NCI-H146 treated with DMSO at 0.1 percent for 48 hours (cell line): ENCODE measurements around the gene TMC3.

Experiments used
- DNase-seq: peaks from one replicate; lab custom pipeline; 2025; ENCODE audit not compliant: unreplicated experiment; lab: John Stamatoyannopoulos, UW

Gene TMC3

GRCh38 chr15:81301385-81301784 is 72.6 kb downstream of the TMC3 start:
- DNase-seq = no peak

GRCh38 chr15:81299630-81300273 is 74.3 kb downstream of the TMC3 start:
- no peak for DNase-seq

GRCh38 chr15:81299156-81299555 is 74.9 kb downstream of the TMC3 start:
- DNase-seq = no peak

- DNase-seq = no peak
These were observed 75.4 kb downstream of the TMC3 start for GRCh38 chr15:81298611-81299010.

- no peak for DNase-seq
These were observed 76.1 kb downstream of the TMC3 start for GRCh38 chr15:81297603-81298575.

GRCh38 chr15:81297147-81297572 is 76.9 kb downstream of the TMC3 start:
- no peak for DNase-seq

DNA sequence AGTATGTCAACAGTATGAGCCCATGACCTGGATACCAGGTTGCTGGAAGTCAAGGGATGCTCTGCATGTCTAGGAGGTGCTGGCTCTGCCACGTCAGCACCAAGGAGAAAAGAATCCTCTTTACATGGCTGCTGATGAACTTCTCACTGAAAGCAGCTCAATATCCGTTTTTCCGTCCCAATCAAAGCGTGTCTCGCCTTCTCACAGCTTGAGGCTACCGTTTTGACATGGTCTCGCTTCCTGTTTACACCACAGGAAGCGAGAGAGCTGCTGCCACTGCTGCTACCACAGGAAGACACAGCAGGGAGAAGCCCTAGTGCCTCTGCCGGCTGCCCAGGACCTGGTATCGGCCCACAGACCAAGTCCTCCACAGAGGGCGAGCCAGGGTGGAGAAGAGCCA is 77.3 kb downstream of the TMC3 start:
- DNase-seq = peak; percentile 1

DNA sequence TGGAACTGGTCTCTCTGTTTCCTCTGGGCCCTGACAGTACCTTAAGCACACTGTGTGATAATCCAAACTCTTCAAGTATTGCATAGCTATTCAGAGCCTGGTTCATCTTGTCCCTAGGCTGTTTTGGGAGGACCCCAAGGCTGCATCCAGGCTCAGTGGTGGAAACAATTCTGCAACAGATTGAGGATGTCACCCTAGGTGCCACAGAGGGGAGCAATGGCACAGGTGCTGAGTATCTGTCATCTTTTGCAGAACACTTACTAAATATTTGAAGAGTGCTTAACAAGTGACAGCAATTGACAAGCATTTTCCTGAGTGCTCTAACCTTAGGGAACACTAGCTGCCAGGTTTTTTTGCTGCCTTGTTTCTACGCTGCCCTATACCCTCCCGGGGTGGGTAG is 77.8 kb downstream of the TMC3 start:
- DNase-seq = no peak

DNA sequence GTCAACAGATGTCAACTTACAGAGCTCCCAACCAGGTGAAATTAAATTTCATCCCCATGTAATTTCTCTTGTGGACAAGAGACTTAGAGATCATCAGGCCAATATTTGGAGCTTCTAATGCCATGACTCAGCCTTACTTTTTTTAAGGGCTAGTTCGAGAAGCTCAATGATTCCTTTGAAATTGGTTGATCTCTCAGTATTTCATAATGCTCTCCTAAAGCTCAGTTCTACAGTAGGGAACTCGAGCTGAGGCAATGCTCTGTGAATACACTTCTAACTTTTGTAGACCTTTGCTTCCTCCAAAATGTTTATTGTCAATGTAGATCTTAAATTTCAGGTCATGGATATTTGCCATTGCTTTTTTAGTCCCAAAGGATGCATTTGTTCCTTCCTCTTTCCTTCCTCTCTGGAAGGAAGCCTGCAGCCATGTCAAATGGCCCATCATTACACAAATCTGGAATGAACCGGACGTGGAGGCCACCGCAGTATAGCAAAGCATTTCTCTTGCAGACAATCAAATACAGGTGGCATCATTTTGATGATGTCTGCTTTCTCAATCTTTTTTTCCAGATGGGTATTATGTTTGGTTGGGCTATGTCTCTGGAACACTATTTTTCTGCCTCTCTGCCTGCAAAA is 78.4 kb downstream of the TMC3 start:
- DNase-seq = no peak

DNA sequence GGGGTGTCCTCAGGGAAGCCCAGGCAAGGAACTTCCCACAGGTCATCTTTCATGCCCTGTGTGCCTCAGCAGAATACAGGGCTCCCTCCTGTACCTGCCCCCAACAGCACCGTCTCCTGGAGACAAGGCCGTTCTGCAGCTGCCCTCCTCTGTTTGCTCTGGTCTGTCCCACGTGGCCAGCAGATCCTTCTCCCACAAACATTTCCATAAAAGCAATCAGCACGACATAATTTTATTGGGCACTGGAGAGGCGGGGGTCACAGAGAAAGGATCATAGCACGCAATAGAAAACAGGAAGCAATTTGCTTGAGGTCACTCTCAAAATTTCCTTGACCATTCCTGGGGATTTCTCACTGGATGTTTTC is 79.5 kb downstream of the TMC3 start:
- peak; percentile 63 for DNase-seq

DNA sequence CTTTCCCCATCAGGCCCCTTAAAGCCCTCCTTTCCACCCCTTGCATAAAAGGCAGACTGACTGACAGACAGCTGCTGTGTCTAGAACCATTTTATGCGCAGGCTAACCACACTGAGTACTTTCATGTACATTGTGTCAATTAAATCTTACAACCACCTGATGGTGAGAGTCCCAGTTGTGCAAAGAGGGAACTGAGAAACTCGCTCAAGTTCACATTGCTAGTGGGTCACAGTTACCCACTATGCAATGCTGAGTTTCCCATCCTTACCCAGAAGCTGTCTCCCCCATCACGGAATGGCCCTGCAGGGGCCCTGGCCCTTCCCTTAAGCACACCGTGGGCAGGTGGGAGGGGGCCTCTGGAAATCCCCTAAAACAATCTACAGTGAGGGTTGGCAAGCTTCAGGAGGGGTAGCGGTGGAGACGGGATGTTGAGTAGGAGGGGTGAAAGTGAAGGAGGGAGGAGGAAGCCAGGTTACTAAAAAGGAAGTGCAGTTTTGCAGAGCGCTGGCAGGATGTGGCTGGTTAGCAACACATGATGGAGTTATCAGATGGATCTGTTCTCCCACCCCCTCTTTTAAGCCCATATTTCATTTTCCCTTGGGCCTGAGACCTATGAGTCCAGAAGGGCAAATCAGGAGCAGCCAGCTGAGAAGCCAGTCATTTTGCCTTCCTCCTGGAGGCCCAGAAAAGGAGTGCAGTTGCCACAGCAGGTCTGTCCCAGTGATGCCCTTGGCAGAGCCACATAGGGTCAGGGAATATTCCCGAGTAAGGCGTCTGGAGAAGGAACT is 80.1 kb downstream of the TMC3 start:
- DNase-seq = no peak

GRCh38 chr15:81292523-81293001 is 81.5 kb downstream of the TMC3 start:
- no peak for DNase-seq

DNA sequence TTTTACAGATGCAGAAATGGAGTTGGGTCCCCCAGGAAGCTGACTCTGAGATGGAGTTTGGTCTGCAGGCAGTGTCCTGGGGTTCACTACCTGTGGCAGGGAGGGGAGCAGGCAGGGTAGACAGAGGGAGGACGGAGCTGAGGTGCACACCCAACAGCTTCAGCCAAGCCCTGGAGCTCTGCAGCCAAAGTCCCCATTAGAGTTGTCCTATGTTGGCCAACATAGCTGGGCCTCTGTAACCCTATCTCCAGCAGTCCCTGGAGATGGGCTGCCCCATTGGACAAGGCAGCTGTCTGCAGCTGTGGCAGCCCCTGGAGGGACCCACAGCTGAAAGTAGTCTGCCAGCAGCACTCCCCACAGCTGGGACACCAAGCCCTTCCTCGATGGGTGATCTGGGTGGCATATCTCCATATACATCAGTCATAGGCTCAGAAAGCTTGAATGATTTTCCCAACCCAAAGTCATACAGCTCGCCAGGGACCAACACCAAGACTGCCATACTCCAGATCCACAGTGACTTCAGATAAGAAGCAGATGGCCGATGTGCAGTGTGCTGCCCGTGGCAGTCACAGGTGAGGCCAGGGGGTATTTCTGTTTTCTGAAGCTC is 82.0 kb downstream of the TMC3 start:
- DNase-seq = no peak

DNA sequence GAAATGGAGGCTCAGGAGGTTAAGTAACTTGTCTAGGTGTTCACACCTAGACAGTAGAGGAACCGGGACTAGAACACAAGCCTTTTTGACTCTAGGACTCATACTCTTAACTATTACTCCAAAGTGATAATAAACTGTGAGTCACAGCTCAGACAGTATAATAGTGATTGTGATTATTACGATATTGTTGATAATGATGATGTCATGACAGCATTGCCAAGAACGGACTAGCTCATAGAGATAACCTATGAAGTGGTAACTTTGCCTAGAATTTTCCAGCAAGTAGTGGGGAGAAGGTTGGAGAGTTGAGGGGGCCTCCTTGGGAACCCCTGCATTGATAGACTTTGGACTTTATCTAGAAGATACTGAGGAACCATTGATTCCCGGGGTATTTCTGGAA is 84.1 kb downstream of the TMC3 start:
- DNase-seq = no peak

DNA sequence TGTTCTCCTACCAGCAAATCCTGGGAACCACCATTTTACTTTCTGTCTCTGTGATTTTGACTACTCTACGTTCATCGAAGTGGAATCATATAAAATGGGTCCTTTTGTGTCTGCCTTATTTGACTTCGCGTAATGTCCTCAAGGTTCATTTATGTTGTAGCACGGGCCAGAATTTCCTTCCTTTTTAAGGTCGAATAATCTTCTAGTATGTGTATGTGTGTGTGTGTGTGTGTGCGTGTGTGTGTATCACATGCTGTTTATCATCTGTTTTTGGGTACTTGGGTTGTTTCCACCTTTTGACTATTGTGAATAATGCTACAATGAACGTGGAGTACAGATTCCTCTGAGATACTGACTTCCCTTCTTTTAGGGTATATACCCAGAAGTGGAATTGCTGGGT is 85.4 kb downstream of the TMC3 start:
- DNase-seq = no peak

GRCh38 chr15:81288040-81288439 is 86.0 kb downstream of the TMC3 start:
- no peak for DNase-seq

GRCh38 chr15:81286621-81287121 is 87.3 kb downstream of the TMC3 start:
- DNase-seq = no peak

GRCh38 chr15:81285461-81285860 is 88.6 kb downstream of the TMC3 start:
- DNase-seq = no peak

DNA sequence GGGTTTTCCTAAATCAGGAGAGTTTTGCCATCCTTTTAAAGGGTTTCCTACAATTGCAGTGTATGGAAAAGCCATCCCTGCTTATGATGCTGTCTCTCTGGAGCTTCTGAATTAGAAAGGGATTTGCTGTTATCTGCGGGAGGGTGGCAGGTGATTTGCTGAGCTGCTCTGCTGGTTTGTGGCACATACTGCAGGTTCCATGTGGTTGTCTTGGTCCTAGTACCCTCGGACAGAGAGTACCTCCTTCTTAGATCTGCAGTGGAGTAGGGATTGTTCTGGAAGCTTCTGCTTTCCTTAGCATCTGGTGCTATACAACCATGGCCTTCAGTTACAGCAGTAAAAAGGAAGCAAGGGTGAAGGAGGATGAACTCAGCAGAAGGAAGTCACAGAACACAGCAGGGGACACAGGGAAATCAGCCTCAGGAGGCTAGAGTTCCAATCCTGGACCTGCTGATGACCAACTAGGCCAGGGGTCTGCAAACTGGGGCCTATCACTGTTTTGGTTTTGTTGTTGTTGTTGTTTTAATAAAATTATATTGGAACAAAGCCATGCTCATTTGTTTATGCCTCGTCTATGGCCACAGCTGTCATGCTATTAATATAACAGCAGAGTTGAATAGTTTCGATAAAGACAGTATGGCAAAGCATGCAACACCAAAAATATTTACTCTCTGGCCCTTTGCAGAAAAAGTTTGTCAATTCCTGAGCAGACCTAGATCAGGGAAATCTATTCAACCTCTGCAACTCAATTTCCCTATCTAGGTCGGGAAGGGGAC is 89.6 kb downstream of the TMC3 start:
- no peak for DNase-seq

DNA sequence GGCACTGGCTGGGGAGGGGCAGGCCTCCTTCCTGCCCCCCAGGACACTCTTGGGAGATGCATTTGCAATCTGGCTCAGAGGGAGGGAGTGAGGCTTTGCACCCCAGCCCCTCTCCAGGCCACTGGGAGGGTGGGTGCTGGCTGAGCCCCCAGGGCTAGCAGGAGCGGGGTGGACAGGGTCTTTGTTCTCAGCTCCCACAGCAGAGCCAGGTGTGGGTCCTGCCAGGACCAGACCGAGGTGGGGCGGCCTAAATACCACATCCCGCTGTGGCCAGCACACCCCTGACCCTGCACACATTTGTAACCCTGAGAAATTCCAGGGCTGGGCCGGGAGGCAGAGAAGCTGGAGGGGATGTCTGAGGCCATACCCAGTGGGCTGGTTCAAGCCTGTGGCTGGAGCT is 91.1 kb downstream of the TMC3 start:
- no peak for DNase-seq
